Astrocyte (in vitro differentiated cells and primary cell): Measurements from ENCODE around the gene PGC.

Source experiments
- EZH2 ChIP-seq: IDR thresholded peaks from 2 replicates; pipeline ENCODE4 v1.6.1; 2012; ENCODE audit warnings: mild to moderate bottlenecking, low read length, inconsistent platforms; ENCODE audit not compliant: insufficient read depth
- TF ChIP-seq, protein P1 (sequence below): IDR thresholded peaks from 2 replicates; pipeline ENCODE4 v1.5.1; 2011; ENCODE audit warnings: low read depth, mild to moderate bottlenecking, inconsistent platforms, low read length, moderate library complexity; ENCODE audit not compliant: insufficient read depth

DNA sequence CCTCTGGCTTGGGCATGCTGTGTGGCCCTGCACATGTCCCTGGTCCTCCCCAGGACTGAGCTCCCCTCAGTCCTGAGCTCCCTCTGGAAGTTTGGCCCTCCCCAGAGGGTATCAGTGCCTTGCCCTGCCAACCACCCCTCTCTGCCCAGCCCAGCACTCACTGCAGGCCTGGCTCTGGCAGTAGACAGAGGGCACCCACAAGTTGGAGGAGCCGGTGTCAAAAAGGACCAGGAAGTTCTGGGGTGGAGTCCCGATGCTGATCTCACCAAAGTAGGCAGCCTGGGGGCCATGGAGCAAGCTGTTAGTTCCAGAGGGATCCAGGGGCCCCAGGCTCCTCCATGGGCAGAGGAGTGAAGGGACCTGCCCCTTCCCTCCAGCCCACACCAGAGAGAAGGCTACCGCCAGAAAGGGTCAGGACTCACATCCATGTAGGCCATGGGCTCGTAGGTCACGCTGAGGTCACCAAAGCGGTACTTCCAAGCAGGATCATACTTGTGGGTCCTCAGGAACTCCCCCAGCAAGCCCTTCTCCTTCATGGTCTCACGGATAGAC is 2.9 kb downstream of the PGC start:
- TF ChIP-seq, protein P1, sequence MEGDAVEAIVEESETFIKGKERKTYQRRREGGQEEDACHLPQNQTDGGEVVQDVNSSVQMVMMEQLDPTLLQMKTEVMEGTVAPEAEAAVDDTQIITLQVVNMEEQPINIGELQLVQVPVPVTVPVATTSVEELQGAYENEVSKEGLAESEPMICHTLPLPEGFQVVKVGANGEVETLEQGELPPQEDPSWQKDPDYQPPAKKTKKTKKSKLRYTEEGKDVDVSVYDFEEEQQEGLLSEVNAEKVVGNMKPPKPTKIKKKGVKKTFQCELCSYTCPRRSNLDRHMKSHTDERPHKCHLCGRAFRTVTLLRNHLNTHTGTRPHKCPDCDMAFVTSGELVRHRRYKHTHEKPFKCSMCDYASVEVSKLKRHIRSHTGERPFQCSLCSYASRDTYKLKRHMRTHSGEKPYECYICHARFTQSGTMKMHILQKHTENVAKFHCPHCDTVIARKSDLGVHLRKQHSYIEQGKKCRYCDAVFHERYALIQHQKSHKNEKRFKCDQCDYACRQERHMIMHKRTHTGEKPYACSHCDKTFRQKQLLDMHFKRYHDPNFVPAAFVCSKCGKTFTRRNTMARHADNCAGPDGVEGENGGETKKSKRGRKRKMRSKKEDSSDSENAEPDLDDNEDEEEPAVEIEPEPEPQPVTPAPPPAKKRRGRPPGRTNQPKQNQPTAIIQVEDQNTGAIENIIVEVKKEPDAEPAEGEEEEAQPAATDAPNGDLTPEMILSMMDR: no peak
- no peak for TF ChIP-seq EZH2
